SK-N-SH treated with all-trans-retinoic acid at 6 μM for 48 hours (cell line): ENCODE data around the gene NET1.

Experiments used
- ATAC-seq: fragments of 200-7000 bp; cut with Tn5 transposase; 3 replicates; pipeline ENCODE4 v1.9.1; 2020; ENCODE audit warnings: mild to moderate bottlenecking, moderate library complexity
- ARNTL ChIP-seq: fragments of 450-650 bp; formaldehyde crosslinking; IDR thresholded peaks from 2 replicates; pipeline ENCODE4 v1.5.0; 2020; ENCODE audit warnings: low read depth, mild to moderate bottlenecking, moderate library complexity, borderline replicate concordance
- BACH2 ChIP-seq: fragments of 250-450 bp; sonication (Bioruptor Pico); IDR thresholded peaks from 2 replicates; pipeline ENCODE4 v1.9.0; 2021; ENCODE audit warnings: mild to moderate bottlenecking, borderline replicate concordance
- CREB5 ChIP-seq: fragments of 250-450 bp; sonication (Bioruptor Pico); IDR thresholded peaks from 2 replicates; pipeline ENCODE4 v1.5.1; 2020; ENCODE audit warnings: low read depth, mild to moderate bottlenecking, moderate library complexity
- CSDC2 ChIP-seq: fragments of 250-450 bp; sonication (Bioruptor Pico); IDR thresholded peaks from 2 replicates; pipeline ENCODE4 v1.5.0; 2020; ENCODE audit warnings: mild to moderate bottlenecking, moderate library complexity
- CSRNP3 ChIP-seq: fragments of 250-450 bp; sonication (Bioruptor Pico); IDR thresholded peaks from 2 replicates; pipeline ENCODE4 v1.5.1; 2021; ENCODE audit warnings: mild to moderate bottlenecking, moderate library complexity
- ESRRG ChIP-seq: fragments of 250-450 bp; sonication (Bioruptor Pico); IDR thresholded peaks from 2 replicates; pipeline ENCODE4 v1.6.1; 2021; ENCODE audit warnings: mild to moderate bottlenecking
- GLIS3 ChIP-seq: fragments of 250-450 bp; sonication (Bioruptor Pico); IDR thresholded peaks from 2 replicates; pipeline ENCODE4 v1.5.0; 2020; ENCODE audit warnings: mild to moderate bottlenecking, moderate library complexity
- ISL1 ChIP-seq: fragments of 250-450 bp; sonication (Bioruptor Pico); IDR thresholded peaks from 2 replicates; pipeline ENCODE4 v2.1.2; 2022; ENCODE audit warnings: mild to moderate bottlenecking, moderate library complexity
- OSR1 ChIP-seq: fragments of 250-450 bp; sonication (Bioruptor Pico); IDR thresholded peaks from 2 replicates; pipeline ENCODE4 v1.8.0; 2022; ENCODE audit warnings: moderate library complexity, mild to moderate bottlenecking, inconsistent platforms
- PATZ1 ChIP-seq: fragments of 250-450 bp; sonication (Bioruptor Pico); IDR thresholded peaks from 2 replicates; pipeline ENCODE4 v1.8.0; 2020; ENCODE audit warnings: mild to moderate bottlenecking, moderate library complexity, borderline replicate concordance
- POU6F1 ChIP-seq: fragments of 250-450 bp; sonication (Bioruptor Pico); IDR thresholded peaks from 2 replicates; pipeline ENCODE4 v1.8.0; 2021; ENCODE audit warnings: low read depth, mild to moderate bottlenecking, moderate library complexity, borderline replicate concordance
- PPARA ChIP-seq: fragments of 250-450 bp; sonication (Bioruptor Pico); IDR thresholded peaks from 2 replicates; pipeline ENCODE4 v1.5.0; 2020; ENCODE audit warnings: mild to moderate bottlenecking, borderline replicate concordance
- RARB ChIP-seq: fragments of 250-450 bp; sonication (Bioruptor Pico); IDR thresholded peaks from 2 replicates; pipeline ENCODE4 v1.8.0; 2021; ENCODE audit warnings: mild to moderate bottlenecking, moderate library complexity
- SNAI2 ChIP-seq: fragments of 250-450 bp; sonication (Bioruptor Pico); IDR thresholded peaks from 2 replicates; pipeline ENCODE4 v1.5.0; 2020; ENCODE audit warnings: mild to moderate bottlenecking, moderate library complexity
- TCF4 ChIP-seq: fragments of 250-450 bp; sonication (Bioruptor Pico); IDR thresholded peaks from 2 replicates; pipeline ENCODE4 v1.8.0; 2021; ENCODE audit warnings: mild to moderate bottlenecking, moderate library complexity, borderline replicate concordance
- TOX ChIP-seq: fragments of 250-450 bp; sonication (Bioruptor Pico); IDR thresholded peaks from 2 replicates; pipeline ENCODE4 v1.8.0; 2021; ENCODE audit warnings: mild to moderate bottlenecking, moderate library complexity, borderline replicate concordance
- ZC3H10 ChIP-seq: fragments of 250-450 bp; sonication (Bioruptor Pico); IDR thresholded peaks from 2 replicates; pipeline ENCODE4 v1.5.1; 2021; ENCODE audit warnings: mild to moderate bottlenecking, moderate library complexity
- ZFP3 ChIP-seq: fragments of 250-450 bp; sonication (Bioruptor Pico); IDR thresholded peaks from 2 replicates; pipeline ENCODE4 v1.5.0; 2020; ENCODE audit warnings: mild to moderate bottlenecking, moderate library complexity
- ZFP30 ChIP-seq: fragments of 450-650 bp; formaldehyde crosslinking; IDR thresholded peaks from 2 replicates; pipeline ENCODE4 v1.5.0; 2022; ENCODE audit warnings: mild to moderate bottlenecking, moderate library complexity
- ZNF565 ChIP-seq: fragments of 450-650 bp; formaldehyde crosslinking; conservative IDR thresholded peaks from 2 replicates; pipeline ENCODE4 v1.5.0; 2020; ENCODE audit warnings: low read depth, mild to moderate bottlenecking, moderate library complexity
- ZNF70 ChIP-seq: fragments of 450-650 bp; formaldehyde crosslinking; IDR thresholded peaks from 2 replicates; pipeline ENCODE4 v1.5.0; 2020; ENCODE audit warnings: mild to moderate bottlenecking, moderate library complexity
- ZNF8 ChIP-seq: fragments of 450-650 bp; formaldehyde crosslinking; IDR thresholded peaks from 2 replicates; pipeline ENCODE4 v1.5.0; 2020; ENCODE audit warnings: mild to moderate bottlenecking, moderate library complexity

NET1 gene

GRCh38 chr10:5460468-5461202, 48.3 kb downstream of the NET1 start:
- ATAC-seq = no peak

GRCh38 chr10:5461203-5461588, 48.8 kb downstream of the NET1 start:
- no peak for TF ChIP-seq BACH2
- TF ChIP-seq RARB (CRISPR knock-in tag) = no peak
- TF ChIP-seq ZNF8 (CRISPR knock-in tag) = no peak
- no peak for TF ChIP-seq PPARA (CRISPR knock-in tag)
- no peak for TF ChIP-seq ZC3H10 (CRISPR knock-in tag)
- no peak for TF ChIP-seq CREB5 (CRISPR knock-in tag)
- TF ChIP-seq CSDC2 (CRISPR knock-in tag) = no peak
- no peak for TF ChIP-seq ZFP30
- no peak for TF ChIP-seq ZNF70 (CRISPR knock-in tag)
- TF ChIP-seq ISL1 (CRISPR knock-in tag) = no peak
- no peak for TF ChIP-seq OSR1 (CRISPR knock-in tag)
- TF ChIP-seq TOX (CRISPR knock-in tag) = no peak
- no peak for TF ChIP-seq SNAI2 (CRISPR knock-in tag)
- TF ChIP-seq ZFP3 (CRISPR knock-in tag) = no peak
- no peak for TF ChIP-seq ESRRG (CRISPR knock-in tag)
- TF ChIP-seq, all 23 proteins: peak for 0
- no peak for ATAC-seq

More at GRCh38 chr10:5460468-5461202, 48.3 kb downstream of the NET1 start:
- TF ChIP-seq TOX (CRISPR knock-in tag) (no peak), OSR1 (CRISPR knock-in tag) (no peak), PATZ1 (CRISPR knock-in tag) (no peak), ZNF565 (CRISPR knock-in tag) (no peak), POU6F1 (CRISPR knock-in tag) (no peak), ISL1 (CRISPR knock-in tag) (no peak), SNAI2 (CRISPR knock-in tag) (no peak), RARB (CRISPR knock-in tag) (no peak), ZNF8 (CRISPR knock-in tag) (no peak), TCF4 (CRISPR knock-in tag) (no peak), GLIS3 (CRISPR knock-in tag) (no peak), CSDC2 (CRISPR knock-in tag) (no peak)

GRCh38 chr10:5461914-5462840, 49.8 kb downstream of the NET1 start:
- ATAC-seq = no peak
- TF ChIP-seq TCF4 (CRISPR knock-in tag) = no peak
- no peak for TF ChIP-seq ESRRG (CRISPR knock-in tag)
- TF ChIP-seq ZFP3 (CRISPR knock-in tag) = no peak
- TF ChIP-seq CSRNP3 (CRISPR knock-in tag) = no peak
- TF ChIP-seq PPARA (CRISPR knock-in tag) = no peak
- no peak for TF ChIP-seq ZNF565 (CRISPR knock-in tag)
- no peak for TF ChIP-seq CREB5 (CRISPR knock-in tag)
- no peak for TF ChIP-seq PATZ1 (CRISPR knock-in tag)
- no peak for TF ChIP-seq ZNF70 (CRISPR knock-in tag)
- TF ChIP-seq SNAI2 (CRISPR knock-in tag) = no peak
- TF ChIP-seq OSR1 (CRISPR knock-in tag) = no peak
- TF ChIP-seq BACH2 = no peak
- no peak for TF ChIP-seq GLIS3 (CRISPR knock-in tag)
- TF ChIP-seq ARNTL (CRISPR knock-in tag) = no peak
- TF ChIP-seq ZFP30 = no peak
